H9 (cell line): ENCODE measurements around the gene PAFAH1B1. TPM values are rescaled to one million over a fixed set of nuclear protein-coding genes. Genes with fewer than 3 reads are reported as not detected.

Experiments used
- DNase-seq: peaks from one replicate; pipeline ENCODE4 v3.0.0-alpha.2; 2017
- H2AFZ ChIP-seq: one replicate; pipeline ENCODE4 v1.6.1; 2013; ENCODE audit warnings: mild to moderate bottlenecking, low read length, control low read depth, moderate library complexity
- H2AK5ac ChIP-seq: 2 replicates; pipeline ENCODE4 v1.6.1; 2013; ENCODE audit warnings: low read length, control low read depth, mixed read lengths; ENCODE audit not compliant: insufficient read length
- H2BK120ac ChIP-seq: one replicate; pipeline ENCODE4 v1.6.1; 2013; ENCODE audit warnings: low read depth, mild to moderate bottlenecking, low read length, control low read depth, inconsistent platforms; ENCODE audit not compliant: poor library complexity, severe bottlenecking
- H2BK12ac ChIP-seq: 2 replicates; pipeline ENCODE4 v1.6.1; 2013; ENCODE audit warnings: low read length, control low read depth, mixed read lengths, low read depth; ENCODE audit not compliant: insufficient read length
- H2BK15ac ChIP-seq: 2 replicates; pipeline ENCODE4 v1.6.1; 2013; ENCODE audit warnings: low read depth, low read length, control low read depth
- H2BK20ac ChIP-seq: one replicate; pipeline ENCODE4 v1.6.1; 2013; ENCODE audit warnings: low read depth, mild to moderate bottlenecking, low read length, control low read depth, inconsistent platforms; ENCODE audit not compliant: poor library complexity, severe bottlenecking
- H2BK5ac ChIP-seq: 2 replicates; pipeline ENCODE4 v1.6.1; 2013; ENCODE audit warnings: low read length, control low read depth, mixed read lengths; ENCODE audit not compliant: insufficient read length
- H3K14ac ChIP-seq: 2 replicates; pipeline ENCODE4 v1.6.1; 2013; ENCODE audit warnings: low read length, control low read depth; ENCODE audit not compliant: insufficient read depth
- H3K18ac ChIP-seq: 2 replicates; pipeline ENCODE4 v1.6.1; 2013; ENCODE audit warnings: low read depth, mild to moderate bottlenecking, mixed read lengths, low read length, control low read depth; ENCODE audit not compliant: insufficient read length
- H3K23ac ChIP-seq: 2 replicates; pipeline ENCODE4 v1.6.1; 2013; ENCODE audit warnings: low read length, control low read depth, mixed read lengths, low read depth; ENCODE audit not compliant: insufficient read length
- H3K23me2 ChIP-seq: 2 replicates; pipeline ENCODE4 v1.6.1; 2013; ENCODE audit warnings: low read depth, mild to moderate bottlenecking, mixed read lengths, low read length, control low read depth; ENCODE audit not compliant: insufficient read length, poor library complexity, severe bottlenecking
- H3K27ac ChIP-seq: 2 replicates; pipeline ENCODE4 v1.5.1; 2013; ENCODE audit warnings: low read length, control low read depth, mixed read lengths, low read depth; ENCODE audit not compliant: insufficient read length
- H3K27me3 ChIP-seq: 2 replicates; pipeline ENCODE4 v1.6.1; 2013; ENCODE audit warnings: low read length, control low read depth, inconsistent platforms; ENCODE audit not compliant: insufficient read depth
- H3K4ac ChIP-seq: 2 replicates; pipeline ENCODE4 v1.6.1; 2013; ENCODE audit warnings: low read depth, mild to moderate bottlenecking, control low read depth, inconsistent platforms, low read length, moderate library complexity
- H3K4me1 ChIP-seq: 2 replicates; pipeline ENCODE4 v1.6.1; 2013; ENCODE audit warnings: low read length, control low read depth, inconsistent platforms; ENCODE audit not compliant: insufficient read depth
- H3K4me2 ChIP-seq: 2 replicates; pipeline ENCODE4 v1.6.1; 2013; ENCODE audit warnings: low read length, control low read depth, mixed read lengths; ENCODE audit not compliant: insufficient read length, insufficient read depth
- H3K56ac ChIP-seq: 2 replicates; pipeline ENCODE4 v1.6.1; 2013; ENCODE audit warnings: low read depth, mild to moderate bottlenecking, mixed read lengths, low read length, control low read depth; ENCODE audit not compliant: insufficient read length
- H3K79me1 ChIP-seq: 2 replicates; pipeline ENCODE4 v1.6.1; 2013; ENCODE audit warnings: low read depth, mild to moderate bottlenecking, moderate library complexity, low read length, control low read depth, inconsistent platforms; ENCODE audit not compliant: insufficient read depth, poor library complexity, severe bottlenecking
- H3K79me2 ChIP-seq: 2 replicates; pipeline ENCODE4 v1.6.1; 2013; ENCODE audit warnings: low read length, control low read depth, inconsistent platforms; ENCODE audit not compliant: insufficient read depth
- H3K9ac ChIP-seq: 2 replicates; pipeline ENCODE4 v1.6.1; 2013; ENCODE audit warnings: low read length, control low read depth, mixed read lengths; ENCODE audit not compliant: insufficient read length; ENCODE audit errors: extremely low read depth
- H3K9me3 ChIP-seq: one replicate; pipeline ENCODE4 v1.6.1; 2013; ENCODE audit warnings: low read depth, low read length, inconsistent platforms; ENCODE audit not compliant: control insufficient read depth
- H3T11ph ChIP-seq: one replicate; pipeline ENCODE4 v1.6.1; 2013; ENCODE audit warnings: mild to moderate bottlenecking, low read length, control low read depth, inconsistent platforms
- H4K20me1 ChIP-seq: one replicate; pipeline ENCODE4 v1.6.1; 2013; ENCODE audit not compliant: control insufficient read depth, insufficient read length, insufficient read depth
- H4K5ac ChIP-seq: 2 replicates; pipeline ENCODE4 v1.6.1; 2013; ENCODE audit warnings: low read depth, mild to moderate bottlenecking, mixed read lengths, low read length, control low read depth; ENCODE audit not compliant: insufficient read length
- H4K8ac ChIP-seq: replicated peaks from 2 replicates; pipeline ENCODE4 v1.6.1; 2013; ENCODE audit warnings: low read length, control low read depth, mixed read lengths, low read depth; ENCODE audit not compliant: insufficient read length
- H4K91ac ChIP-seq: 2 replicates; pipeline ENCODE4 v1.6.1; 2013; ENCODE audit warnings: low read depth, mild to moderate bottlenecking, moderate library complexity, mixed read lengths, low read length, control low read depth; ENCODE audit not compliant: insufficient read length
- H3K27ac Mint-ChIP-seq, 3 experiments: 2 replicates in 2 of 3; 3 replicates in 1 of 3; pipeline ENCODE4 v1.8.0; 2020 to 2021; ENCODE audit warnings: mixed read lengths in 3 of 3, mild to moderate bottlenecking in 1 of 3, moderate library complexity in 1 of 3
- H3K27me3 Mint-ChIP-seq: 2 replicates; pipeline ENCODE4 v1.8.0; 2021; ENCODE audit warnings: low read depth, mild to moderate bottlenecking, moderate library complexity, mixed read lengths
- H3K36me3 Mint-ChIP-seq, 3 experiments: 2 replicates in 2 of 3; 3 replicates in 1 of 3; pipeline ENCODE4 v1.8.0; 2020 to 2021; ENCODE audit warnings: low read depth in 3 of 3, mixed read lengths in 3 of 3; ENCODE audit not compliant: insufficient read depth in 1 of 3
- H3K4me1 Mint-ChIP-seq, 2 experiments: 2 replicates each; pipeline ENCODE4 v1.8.0; 2020; ENCODE audit warnings: mixed read lengths in 2 of 2
- H3K4me3 Mint-ChIP-seq, 2 experiments: 2 replicates in 1 of 2; 3 replicates in 1 of 2; pipeline ENCODE4 v1.8.0; 2020 to 2021; ENCODE audit warnings: mild to moderate bottlenecking in 2 of 2, mixed read lengths in 2 of 2, moderate library complexity in 1 of 2
- H3K9me3 Mint-ChIP-seq, 2 experiments: 2 replicates in 1 of 2; 3 replicates in 1 of 2; pipeline ENCODE4 v1.8.0; 2020; ENCODE audit warnings: mild to moderate bottlenecking in 2 of 2, mixed read lengths in 2 of 2, moderate library complexity in 1 of 2
- WGBS: extraction: QIAGEN DNeasy Blood & Tissue Kit; methylation state at CpG from one replicate; pipeline ENCODE4 v1.1.7; 2013; ENCODE audit warnings: missing lambda C conversion rate, low lambda C conversion rate, mixed read lengths; ENCODE audit not compliant: insufficient read length; ENCODE audit errors: extremely low coverage; 5-methylcytosine and 5-hydroxymethylcytosine counted together
- total RNA-seq: library from RNA; stranded (reverse); gene quantifications from 2 replicates; pipeline ENCODE4 v1.2.1, GENCODE V29; 2021
- TF ChIP-seq, protein P1 (sequence below): fragments of 200-600 bp; sonication (generic); conservative IDR thresholded peaks from 3 replicates; pipeline ENCODE4 v1.8.0; 2021; ENCODE audit warnings: antibody characterized with exemption, mild to moderate bottlenecking

Gene PAFAH1B1
- total RNA-seq, 1 experiment from 2014 or later: 134 TPM

DNA sequence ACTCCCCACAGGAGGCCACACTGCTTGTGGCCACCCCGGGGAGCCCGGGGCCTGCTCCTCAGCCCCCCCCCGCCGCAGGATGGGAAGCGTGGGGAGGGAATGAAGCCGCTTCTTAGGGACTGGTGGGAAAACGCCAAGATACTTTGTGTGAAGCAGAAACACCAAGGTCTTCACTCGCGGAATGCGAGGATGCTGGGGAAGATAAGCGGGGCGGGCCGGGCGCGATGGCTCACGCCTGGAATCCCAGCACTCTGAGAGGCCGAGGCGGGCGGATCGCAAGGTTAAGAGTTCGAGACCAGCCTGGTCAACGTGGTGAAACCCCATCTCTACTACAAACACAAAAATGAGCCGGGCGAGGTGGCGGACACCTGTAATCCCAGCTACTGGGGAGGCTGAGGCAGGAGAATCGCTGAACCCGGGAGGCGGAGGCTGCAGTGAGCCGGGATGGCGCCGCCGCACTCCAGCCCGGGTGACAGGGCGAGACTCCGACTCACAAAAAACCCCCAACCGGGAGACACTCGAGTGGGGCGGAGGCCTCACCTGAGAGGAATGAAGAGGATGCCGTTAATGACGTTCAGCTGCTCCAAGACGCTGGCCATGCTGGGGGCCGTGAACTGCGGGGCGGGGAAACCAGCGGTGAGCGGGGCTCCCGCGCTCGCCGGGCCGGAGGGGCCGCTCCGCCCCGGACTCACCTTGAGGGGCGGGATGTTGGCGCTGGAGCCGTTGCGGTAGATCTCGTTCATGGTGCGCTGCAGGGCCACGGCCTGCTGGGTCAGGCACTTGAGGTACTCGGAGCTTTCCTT, 97.8 kb downstream of the PAFAH1B1 start:
- Mint-ChIP-seq H3K4me3 (no peak overlapping the region), H3K36me3 (peaks cover 5 to 20% (median 19%) of the 10 kb centered on the region in 3 experiments; a peak in 6 of 7 replicates), H3K9me3 (no peaks in the 10 kb centered on the region), H3K27ac (no peak overlapping the region), H3K27me3 (no peaks in the 10 kb centered on the region), H3K4me1 (peaks cover 5 to 10% of the 10 kb centered on the region in 2 experiments)
- Histone ChIP-seq H3K4ac (no peak overlapping the region), H3K4me2 (no peak overlapping the region), H3K4me1 (no peaks in the 10 kb centered on the region), H3K79me1 (no peaks in the 10 kb centered on the region), H3K56ac (no peak overlapping the region), H4K20me1 (no peaks in the 10 kb centered on the region), H2BK20ac (no peak overlapping the region), H3T11ph (no peak overlapping the region), H3K23me2 (no peaks in the 10 kb centered on the region), H3K18ac (no peak overlapping the region), H3K79me2 (no peaks in the 10 kb centered on the region), H3K27me3 (no peaks in the 10 kb centered on the region), H3K27ac (no peak overlapping the region), H2BK12ac (no peak overlapping the region), H2BK120ac (no peak overlapping the region), H3K9ac (no peak overlapping the region), H4K5ac (no peak overlapping the region), H3K9me3 (no peaks in the 10 kb centered on the region), H2AFZ (no peak overlapping the region), H2BK15ac (no peak overlapping the region), H2BK5ac (no peak overlapping the region), H2AK5ac (no peak overlapping the region), H4K91ac (no peak overlapping the region), H3K23ac (no peak overlapping the region), H4K8ac (no peak overlapping the region), H3K14ac (no peak overlapping the region; the same call in 1 of the 2 replicates)
- WGBS: no CpG with 5 or more reads among the region's 62 CpGs
- DNase-seq: no peak
- TF ChIP-seq, protein P1, sequence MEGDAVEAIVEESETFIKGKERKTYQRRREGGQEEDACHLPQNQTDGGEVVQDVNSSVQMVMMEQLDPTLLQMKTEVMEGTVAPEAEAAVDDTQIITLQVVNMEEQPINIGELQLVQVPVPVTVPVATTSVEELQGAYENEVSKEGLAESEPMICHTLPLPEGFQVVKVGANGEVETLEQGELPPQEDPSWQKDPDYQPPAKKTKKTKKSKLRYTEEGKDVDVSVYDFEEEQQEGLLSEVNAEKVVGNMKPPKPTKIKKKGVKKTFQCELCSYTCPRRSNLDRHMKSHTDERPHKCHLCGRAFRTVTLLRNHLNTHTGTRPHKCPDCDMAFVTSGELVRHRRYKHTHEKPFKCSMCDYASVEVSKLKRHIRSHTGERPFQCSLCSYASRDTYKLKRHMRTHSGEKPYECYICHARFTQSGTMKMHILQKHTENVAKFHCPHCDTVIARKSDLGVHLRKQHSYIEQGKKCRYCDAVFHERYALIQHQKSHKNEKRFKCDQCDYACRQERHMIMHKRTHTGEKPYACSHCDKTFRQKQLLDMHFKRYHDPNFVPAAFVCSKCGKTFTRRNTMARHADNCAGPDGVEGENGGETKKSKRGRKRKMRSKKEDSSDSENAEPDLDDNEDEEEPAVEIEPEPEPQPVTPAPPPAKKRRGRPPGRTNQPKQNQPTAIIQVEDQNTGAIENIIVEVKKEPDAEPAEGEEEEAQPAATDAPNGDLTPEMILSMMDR: no peak
